HCEC 1CT (cell line): ENCODE measurements around the gene LY6G5B.

Source experiments
- DNase-seq: peaks from one replicate; pipeline ENCODE4 v3.0.0-alpha.2; 2017

LY6G5B gene

DNA sequence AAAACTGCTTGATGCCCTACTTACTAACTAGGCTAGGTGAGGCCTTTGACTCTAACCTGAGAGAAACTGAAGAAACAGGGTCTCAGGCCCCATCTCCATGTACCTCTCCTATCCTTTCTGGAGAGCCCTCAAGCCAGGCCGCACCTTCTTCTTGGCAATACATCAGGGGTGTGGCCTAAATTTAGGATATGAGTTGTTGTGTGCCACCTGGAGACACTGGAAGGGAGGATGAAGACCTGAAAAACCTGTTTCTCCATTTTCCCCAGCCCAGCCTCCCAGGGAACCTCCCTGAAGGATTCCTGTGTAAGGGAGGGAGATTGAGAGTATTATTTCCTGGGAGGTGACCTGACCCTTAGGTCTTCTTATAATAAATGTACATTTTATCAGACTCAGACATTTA, 48.5 kb downstream of the LY6G5B start:
- DNase-seq = no peak

DNA sequence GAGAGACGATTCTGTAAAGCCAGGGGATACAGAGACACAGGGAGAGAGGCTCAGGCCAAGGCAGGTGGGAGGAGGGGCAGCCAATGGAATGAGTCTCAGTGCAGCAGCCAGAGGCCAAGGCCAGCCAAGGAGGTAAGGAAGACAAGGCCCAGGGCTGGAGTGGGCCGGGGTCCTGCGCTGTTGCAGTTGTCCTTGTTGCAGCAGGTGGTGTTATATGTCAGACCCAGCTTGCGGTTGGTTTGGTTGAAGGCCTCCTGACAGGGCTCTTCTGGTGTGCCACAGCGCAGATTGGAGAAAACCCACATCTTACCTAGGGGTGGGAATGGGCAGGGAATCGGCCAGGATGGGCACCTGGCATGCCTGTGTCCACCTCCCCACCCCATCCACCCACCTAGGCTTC, 49.2 kb downstream of the LY6G5B start:
- no peak for DNase-seq

DNA sequence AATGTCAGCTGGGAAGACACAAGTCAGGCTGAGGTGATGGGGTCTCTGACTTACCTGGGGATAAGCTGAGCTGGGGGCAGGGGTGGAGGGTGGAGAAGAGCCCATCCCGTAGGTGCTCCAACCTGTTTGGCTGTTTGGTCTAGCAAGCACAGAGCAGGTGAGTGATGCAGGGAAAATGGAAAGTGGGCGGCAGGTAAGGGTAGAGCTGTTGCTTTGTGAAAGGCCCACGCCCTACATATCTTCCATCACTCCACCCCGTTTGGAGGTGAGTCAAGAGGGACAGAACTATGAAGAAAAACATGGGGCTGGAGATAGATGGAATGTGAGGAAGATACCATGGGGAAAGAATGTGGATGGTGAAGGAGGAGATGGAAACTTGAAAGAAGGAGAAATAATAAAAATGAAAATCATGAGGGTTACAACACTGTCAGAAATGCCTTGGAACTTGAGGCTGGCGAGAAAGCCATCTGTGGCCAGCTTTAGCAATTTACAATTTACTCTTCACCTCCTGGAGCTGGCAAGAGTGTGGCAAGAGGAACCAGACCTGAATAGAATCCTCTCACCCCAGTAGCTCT, 50.5 kb downstream of the LY6G5B start:
- no peak for DNase-seq

DNA sequence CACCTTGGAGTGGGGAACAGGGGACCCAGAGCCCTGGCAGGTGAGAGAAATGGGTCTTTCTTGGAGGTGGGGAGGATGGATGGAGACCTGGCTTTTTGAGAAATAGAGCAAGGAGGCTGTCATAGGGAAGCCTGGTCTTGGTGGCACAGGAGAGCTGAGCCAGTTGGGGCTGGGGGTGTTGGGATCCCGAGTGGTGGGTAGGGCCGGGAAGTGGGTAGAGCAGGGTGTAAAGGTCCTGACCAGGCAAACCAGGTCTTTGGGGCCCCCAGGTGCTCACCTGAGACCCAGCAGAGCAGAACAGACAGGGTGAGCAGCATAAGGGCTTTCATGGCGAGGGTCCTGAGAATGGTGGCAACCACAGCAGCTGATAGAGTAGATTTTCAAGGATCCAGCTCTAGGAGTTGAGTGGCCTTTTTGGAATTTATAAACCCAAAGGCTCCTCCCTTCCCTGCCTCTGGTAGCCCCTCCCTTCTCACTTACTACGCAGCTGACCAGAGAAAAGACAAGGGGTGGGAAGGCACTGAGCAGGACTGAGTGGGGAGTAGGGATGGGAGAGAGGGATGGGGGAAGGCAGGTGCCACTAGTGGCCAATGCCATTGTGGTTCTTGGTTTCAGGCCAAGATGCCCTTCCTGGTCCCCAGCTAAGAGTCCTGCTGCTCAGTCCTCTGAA, 51.7 kb downstream of the LY6G5B start, which contains the start of gene LY6G6C:
Gene LY6G6C (minus strand): TSS at position 396 of the 670 bp plus-strand sequence. CDS start 67 bp downstream, at position 329.
- DNase-seq = no peak

DNA sequence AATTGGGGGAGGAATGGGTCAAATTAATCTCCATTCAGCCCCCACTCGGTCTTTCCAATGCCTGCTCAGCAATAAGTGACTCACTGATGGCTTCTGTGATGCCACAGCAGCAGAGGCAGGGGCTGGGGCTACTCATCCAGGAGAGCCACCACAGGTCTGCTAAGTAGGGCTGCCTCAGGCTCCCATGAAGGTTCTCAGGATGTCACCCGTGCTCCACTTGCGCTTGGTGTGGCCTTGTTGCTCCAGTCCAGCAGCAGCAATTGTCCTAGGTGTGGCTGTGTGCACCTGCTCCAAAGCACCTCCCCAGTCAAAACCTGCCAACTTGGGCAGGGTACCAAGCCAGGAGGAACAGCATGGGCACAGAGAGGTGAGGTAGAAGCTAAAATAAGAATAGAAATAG, 52.4 kb downstream of the LY6G5B start:
- no peak for DNase-seq
